OCI-LY1 (cell line): ENCODE measurements around the gene CLSTN3.

Experiments
- H2AFZ ChIP-seq: fragments of 200-600 bp; sonication (generic), shearing (Covaris generic); 2 replicates; pipeline ENCODE4 v1.6.0; 2014; ENCODE audit warnings: antibody characterized with exemption, mild to moderate bottlenecking, low read length
- H3F3A ChIP-seq: fragments of 200-600 bp; sonication (generic), shearing (Covaris generic); 2 replicates; pipeline ENCODE4 v1.6.0; 2014; ENCODE audit warnings: mild to moderate bottlenecking, antibody characterized with exemption, low read length, moderate library complexity; ENCODE audit not compliant: insufficient read depth
- H3K27ac ChIP-seq: fragments of 200-600 bp; sonication (generic); 2 replicates; pipeline ENCODE4 v1.5.1; 2014; ENCODE audit warnings: low read length, mixed run types, mild to moderate bottlenecking, low read depth; ENCODE audit not compliant: poor library complexity, severe bottlenecking
- H3K27me3 ChIP-seq: fragments of 200-600 bp; sonication (generic); 2 replicates; pipeline ENCODE4 v1.6.0; 2014; ENCODE audit warnings: antibody characterized with exemption, mild to moderate bottlenecking, low read length, moderate library complexity; ENCODE audit not compliant: insufficient read depth
- H3K36me3 ChIP-seq: fragments of 200-600 bp; sonication (generic); 2 replicates; pipeline ENCODE4 v1.6.1; 2014; ENCODE audit warnings: mild to moderate bottlenecking, antibody characterized with exemption, low read length, moderate library complexity, mixed read lengths; ENCODE audit not compliant: insufficient read depth
- H3K4me1 ChIP-seq: fragments of 200-600 bp; sonication (generic); 2 replicates; pipeline ENCODE4 v1.5.1; 2014; ENCODE audit warnings: mild to moderate bottlenecking, low read length, moderate library complexity; ENCODE audit not compliant: insufficient read depth, severe bottlenecking
- H3K4me2 ChIP-seq: fragments of 200-600 bp; sonication (generic), shearing (Covaris generic); 2 replicates; pipeline ENCODE4 v1.6.1; 2014; ENCODE audit warnings: low read length
- H3K4me3 ChIP-seq: fragments of 200-600 bp; sonication (generic); 2 replicates; pipeline ENCODE4 v1.5.1; 2014; ENCODE audit warnings: low read length, low read depth, mild to moderate bottlenecking, mixed read lengths; ENCODE audit not compliant: poor library complexity, severe bottlenecking
- H3K79me2 ChIP-seq: fragments of 200-600 bp; shearing (Covaris generic); 2 replicates; pipeline ENCODE4 v1.6.1; 2016; ENCODE audit warnings: mixed run types, low read length, mixed read lengths; ENCODE audit not compliant: insufficient read depth
- H3K9ac ChIP-seq: fragments of 200-600 bp; sonication (generic), shearing (Covaris generic); 2 replicates; pipeline ENCODE4 v1.6.1; 2014; ENCODE audit warnings: mild to moderate bottlenecking, low read length, mixed read lengths
- H3K9me2 ChIP-seq: fragments of 200-600 bp; sonication (generic), shearing (Covaris generic); 2 replicates; pipeline ENCODE4 v1.6.1; 2014; ENCODE audit warnings: low read depth, mild to moderate bottlenecking, low read length, mixed read lengths
- H3K9me3 ChIP-seq: fragments of 200-600 bp; shearing (Covaris generic); 2 replicates; pipeline ENCODE4 v1.6.1; 2014; ENCODE audit warnings: low read length, mixed read lengths
- H4K20me1 ChIP-seq: fragments of 200-600 bp; sonication (generic), shearing (Covaris generic); 2 replicates; pipeline ENCODE4 v1.6.0; 2016; ENCODE audit warnings: mild to moderate bottlenecking, low read length; ENCODE audit not compliant: insufficient read depth
- CTCF ChIP-seq: fragments of 200-600 bp; sonication (generic), shearing (Covaris generic); IDR thresholded peaks from 2 replicates; pipeline ENCODE4 v1.5.1; 2017; ENCODE audit warnings: mild to moderate bottlenecking, antibody characterized with exemption, low read length, moderate library complexity, mixed read lengths
- EZH2 ChIP-seq: fragments of 200-600 bp; sonication (generic), shearing (Covaris generic); IDR thresholded peaks from 2 replicates; pipeline ENCODE4 v1.8.0; 2017; ENCODE audit warnings: borderline replicate concordance, mixed run types, mild to moderate bottlenecking, antibody characterized with exemption, low read length, moderate library complexity, mixed read lengths

CLSTN3 gene

GRCh38 chr12:7197841-7198240, 67.7 kb downstream of the CLSTN3 start:
- Histone ChIP-seq H4K20me1 (no peaks in the 10 kb centered on the region), H3K9me3 (no peaks in the 10 kb centered on the region), H3K36me3 (peaks cover 66% of the 10 kb centered on the region), H3K4me2 (no peak overlapping the region), H3K27me3 (no peaks in the 10 kb centered on the region), H3K4me1 (no peaks in the 10 kb centered on the region), H3K9ac (no peak overlapping the region), H3K79me2 (peaks cover 7% of the 10 kb centered on the region; the same call in 1 of the 2 replicates), H3F3A (no peaks in the 10 kb centered on the region), H2AFZ (no peak overlapping the region), H3K4me3 (no peak overlapping the region), H3K27ac (no peak overlapping the region), H3K9me2 (no peaks in the 10 kb centered on the region)
- TF ChIP-seq CTCF (no peak), EZH2 (no peak)

GRCh38 chr12:7203109-7203508, 72.9 kb downstream of the CLSTN3 start:
- Histone ChIP-seq H3K4me2 (no peak overlapping the region), H3K9me3 (no peaks in the 10 kb centered on the region), H4K20me1 (no peaks in the 10 kb centered on the region), H3K79me2 (no peaks in the 10 kb centered on the region), H3K36me3 (peaks cover 84% of the 10 kb centered on the region), H3K9ac (no peak overlapping the region), H3K4me1 (peaks cover 11% of the 10 kb centered on the region), H3K27me3 (no peaks in the 10 kb centered on the region), H3K4me3 (no peak overlapping the region), H3K27ac (no peak overlapping the region), H3F3A (no peaks in the 10 kb centered on the region), H2AFZ (no peak overlapping the region), H3K9me2 (no peaks in the 10 kb centered on the region)
- TF ChIP-seq EZH2 (no peak), CTCF (no peak)

- H3K79me2 ChIP-seq, result no peaks in the 10 kb centered on the region
- H3K27ac ChIP-seq, result no peak overlapping the region
- no peaks in the 10 kb centered on the region for H3F3A ChIP-seq
- H3K27me3 ChIP-seq, result no peaks in the 10 kb centered on the region
- H4K20me1 ChIP-seq, result no peaks in the 10 kb centered on the region
- H3K4me1 ChIP-seq, result peaks cover 11% of the 10 kb centered on the region
- H3K9me3 ChIP-seq, result no peaks in the 10 kb centered on the region
- TF ChIP-seq EZH2, result no peak
- no peak for TF ChIP-seq CTCF
- H3K4me2 ChIP-seq, result no peak overlapping the region
- H3K9ac ChIP-seq, result no peak overlapping the region
- no peak overlapping the region for H2AFZ ChIP-seq
- H3K4me3 ChIP-seq, result no peak overlapping the region
- H3K9me2 ChIP-seq, result no peaks in the 10 kb centered on the region
- H3K36me3 ChIP-seq, result peaks cover 94% of the 10 kb centered on the region
These were observed 74.9 kb downstream of the CLSTN3 start for GRCh38 chr12:7205091-7205490.
